Astrocyte of the cerebellum (primary cell): ENCODE measurements around the gene NKAPD1.
"Not testable (repeated sequence)": the region's sequence is repeated elsewhere in the genome, so short reads cannot be mapped to it uniquely, and the experiment has no call there.

ENCODE experiments used
- DNase-seq: peaks from one replicate; pipeline ENCODE4 v3.0.0-alpha.2; 2011; ENCODE audit warnings: low read depth
- H3K4me3 ChIP-seq: 2 replicates; pipeline ENCODE4 v1.5.1; 2011; ENCODE audit warnings: mild to moderate bottlenecking, low read depth, low read length, moderate library complexity
- CTCF ChIP-seq: IDR thresholded peaks from 2 replicates; pipeline ENCODE4 v1.5.1; 2012; ENCODE audit warnings: low read length, low read depth, moderate library complexity, mild to moderate bottlenecking; ENCODE audit errors: missing control alignments
- in situ Hi-C: cut with HindIII; loops from 2 replicates; pipeline ENCODE4 v1.10.0; 2017; ENCODE audit warnings: low sequenced_read_pairs

NKAPD1 gene

GRCh38 chr11:112037527-112037926, 36.6 kb upstream of the NKAPD1 start:
- in situ Hi-C loops = no loop called here
- no peak for DNase-seq
- TF ChIP-seq CTCF = no peak
- no peak overlapping the region for H3K4me3 ChIP-seq

- no peak for TF ChIP-seq CTCF
- DNase-seq = peak; percentile 35
- H3K4me3 ChIP-seq = no peak overlapping the region
- in situ Hi-C loops = no loop called here
Observed at GRCh38 chr11:112042161-112042960, 31.7 kb upstream of the NKAPD1 start.

GRCh38 chr11:112042961-112043304, 31.2 kb upstream of the NKAPD1 start:
- in situ Hi-C loops = no loop called here
- H3K4me3 ChIP-seq = no peak overlapping the region
- DNase-seq = no peak
- TF ChIP-seq CTCF = no peak

GRCh38 chr11:112044961-112045360, 29.1 kb upstream of the NKAPD1 start:
- in situ Hi-C loops = no loop called here
- no peak for DNase-seq
- H3K4me3 ChIP-seq = no peak overlapping the region
- no peak for TF ChIP-seq CTCF

DNA sequence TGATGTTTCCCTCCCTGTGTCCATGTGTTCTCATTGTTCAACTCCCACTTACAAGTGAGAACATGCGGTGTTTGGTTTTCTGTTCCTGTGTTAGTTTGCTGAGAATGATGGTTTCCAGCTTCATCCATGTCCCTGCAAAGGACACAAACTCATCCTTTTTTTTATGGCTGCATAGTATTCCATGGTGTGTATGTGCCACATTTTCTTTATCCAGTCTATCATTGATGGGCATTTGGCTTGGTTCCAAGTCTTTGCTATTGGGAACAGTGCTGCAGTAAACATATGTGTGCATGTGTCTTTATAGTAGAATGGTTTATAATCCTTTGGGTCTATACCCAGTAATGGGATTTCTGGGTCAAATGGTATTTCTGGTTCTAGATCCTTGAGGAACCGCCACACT, 27.5 kb upstream of the NKAPD1 start:
- DNase-seq, in situ Hi-C loops, H3K4me3 ChIP-seq: not testable (repeated sequence)

GRCh38 chr11:112048256-112048655, 25.8 kb upstream of the NKAPD1 start:
- in situ Hi-C loops, DNase-seq, H3K4me3 ChIP-seq: not testable (repeated sequence)

DNA sequence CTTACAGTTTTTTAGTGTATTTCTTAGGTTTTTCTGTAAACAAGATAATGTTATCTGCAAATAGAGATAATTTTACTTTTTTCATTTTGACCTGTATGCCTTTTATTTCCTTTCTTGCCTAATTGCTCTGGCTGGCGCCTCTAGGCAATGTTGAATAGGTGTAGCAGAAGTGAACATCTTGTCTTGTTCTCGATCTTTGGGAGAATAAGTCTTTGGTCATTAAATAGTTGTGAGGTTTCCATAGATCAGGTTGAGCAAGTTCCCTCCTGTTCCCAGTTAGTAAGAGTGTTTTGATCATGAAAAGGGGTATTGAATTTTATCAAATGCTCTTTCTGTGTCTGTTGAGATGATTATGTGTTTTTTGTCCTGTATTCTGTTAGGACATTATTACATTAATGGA, 24.3 kb upstream of the NKAPD1 start:
- TF ChIP-seq CTCF = no peak
- no peak for DNase-seq
- in situ Hi-C loops = no loop called here

DNA sequence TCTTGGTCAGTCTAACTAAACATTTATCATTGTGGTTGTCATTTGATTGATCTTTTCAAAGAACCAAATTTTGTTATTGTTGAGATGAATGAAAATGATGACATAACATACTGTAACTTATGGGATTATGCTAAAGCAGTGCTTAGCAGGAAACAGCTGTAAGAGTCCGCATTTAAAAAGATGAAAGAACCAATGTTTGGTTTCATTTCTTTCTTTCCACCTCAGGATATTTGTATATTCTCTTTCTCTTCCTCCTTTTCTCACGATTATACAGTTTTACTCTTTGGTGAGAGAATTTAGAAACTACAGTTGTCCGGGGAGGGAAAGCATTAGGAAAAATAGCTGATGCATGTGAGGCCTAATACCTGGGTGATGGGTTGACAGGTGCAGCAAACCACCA, 23.4 kb upstream of the NKAPD1 start:
- no peak for DNase-seq
- in situ Hi-C loops = no loop called here
- H3K4me3 ChIP-seq = no peak overlapping the region
- no peak for TF ChIP-seq CTCF

More for the DNA sequence above, 24.3 kb upstream of the NKAPD1 start:
- H3K4me3 ChIP-seq = no peak overlapping the region
